Endodermal cell (in vitro differentiated cells): Measurements from ENCODE around the gene PRKCE. TPM values are rescaled to one million over a fixed set of nuclear protein-coding genes. Genes with fewer than 3 reads are reported as not detected.

Source experiments
- DNase-seq: peaks from one replicate; pipeline ENCODE4 v3.0.0-alpha.2; 2017
- H3K27ac ChIP-seq: 2 replicates; pipeline ENCODE4 v1.5.1; 2013; ENCODE audit warnings: mild to moderate bottlenecking, low read depth, low read length, moderate library complexity
- H3K27me3 ChIP-seq: 2 replicates; pipeline ENCODE4 v1.6.1; 2013; ENCODE audit warnings: mild to moderate bottlenecking, low read length, moderate library complexity; ENCODE audit not compliant: insufficient read depth, control insufficient read depth, poor library complexity, severe bottlenecking
- H3K36me3 ChIP-seq: 2 replicates; pipeline ENCODE4 v1.7.0; 2013; ENCODE audit warnings: mild to moderate bottlenecking, low read length, moderate library complexity; ENCODE audit not compliant: control insufficient read depth, insufficient read depth
- H3K4me1 ChIP-seq: one replicate; pipeline ENCODE4 v1.7.0; 2013; ENCODE audit warnings: low read length; ENCODE audit not compliant: control insufficient read depth, insufficient read depth
- H3K4me3 ChIP-seq: 2 replicates; pipeline ENCODE4 v1.5.1; 2013; ENCODE audit warnings: mild to moderate bottlenecking, low read length, moderate library complexity
- H3K9ac ChIP-seq: 2 replicates; pipeline ENCODE4 v1.6.1; 2013; ENCODE audit warnings: mild to moderate bottlenecking, low read length, moderate library complexity; ENCODE audit not compliant: poor library complexity, severe bottlenecking; ENCODE audit errors: extremely low read depth
- H3K9me3 ChIP-seq: 2 replicates; pipeline ENCODE4 v1.6.1; 2013; ENCODE audit warnings: mild to moderate bottlenecking, low read length, moderate library complexity; ENCODE audit not compliant: control insufficient read depth
- H3K27ac Mint-ChIP-seq: 2 replicates; pipeline ENCODE4 v1.8.0; 2020; ENCODE audit warnings: mixed read lengths
- H3K27me3 Mint-ChIP-seq: 2 replicates; pipeline ENCODE4 v1.8.0; 2021; ENCODE audit warnings: mild to moderate bottlenecking, mixed read lengths; ENCODE audit not compliant: insufficient read depth
- H3K36me3 Mint-ChIP-seq: 2 replicates; pipeline ENCODE4 v1.8.0; 2020; ENCODE audit warnings: low read depth, mixed read lengths
- H3K4me1 Mint-ChIP-seq: 2 replicates; pipeline ENCODE4 v1.8.0; 2020; ENCODE audit warnings: mixed read lengths
- H3K4me3 Mint-ChIP-seq: 2 replicates; pipeline ENCODE4 v1.8.0; 2020; ENCODE audit warnings: mild to moderate bottlenecking, moderate library complexity, mixed read lengths
- H3K9me3 Mint-ChIP-seq: 2 replicates; pipeline ENCODE4 v1.8.0; 2020; ENCODE audit warnings: mild to moderate bottlenecking, mixed read lengths
- CTCF ChIP-seq: fragments of 200-600 bp; sonication (generic); conservative IDR thresholded peaks from 2 replicates; pipeline ENCODE4 v1.5.0; 2021; ENCODE audit warnings: antibody characterized with exemption, mild to moderate bottlenecking
- WGBS, 2 experiments: methylation state at CpG; one replicate each; pipeline versions ENCODE4 v1.1.5 to v1.1.7; 2013; ENCODE audit warnings: missing lambda C conversion rate in 2 of 2, mixed read lengths in 1 of 2; ENCODE audit not compliant: insufficient coverage in 1 of 2, insufficient read length in 1 of 2; 5-methylcytosine and 5-hydroxymethylcytosine counted together
- total RNA-seq, 2 donors: library from RNA; stranded (reverse); fragmentation: NEBNext Ultra II Directional in 1 of 2; extraction: Animal tissue kit (Norgen Biotek cat#: 25700) in 1 of 2; gene quantifications; 2 replicates in 1 of 2; 3 replicates in 1 of 2; pipeline ENCODE4 v1.2.1, GENCODE V29; 2021

The PRKCE gene
- total RNA-seq, 2 donors from 2014 or later: 1.4 to 1.7 TPM

- Histone ChIP-seq H3K4me1 (peaks cover 8% of the 10 kb centered on the region), H3K36me3 (no peaks in the 10 kb centered on the region), H3K9me3 (no peaks in the 10 kb centered on the region), H3K9ac (no peak overlapping the region), H3K4me3 (no peak overlapping the region), H3K27me3 (no peaks in the 10 kb centered on the region), H3K27ac (no peak overlapping the region)
- Mint-ChIP-seq H3K36me3 (no peaks in the 10 kb centered on the region), H3K27ac (no peak overlapping the region), H3K4me3 (no peak overlapping the region), H3K9me3 (no peaks in the 10 kb centered on the region), H3K27me3 (peaks cover 6% of the 10 kb centered on the region), H3K4me1 (peaks cover 23% of the 10 kb centered on the region)
- TF ChIP-seq CTCF: no peak
- no peak for DNase-seq
- WGBS, 2 experiments: 92 to 97% methylated on average over 3 to 4 of the region's 4 CpGs
Measured at GRCh38 chr2:45761635-45762034, 110.2 kb downstream of the PRKCE start.

- WGBS, 2 experiments: 88 to 100% methylated on average over 1 to 2 of the region's 2 CpGs
- no peaks in the 10 kb centered on the region for H3K36me3 Mint-ChIP-seq
- H3K4me1 Mint-ChIP-seq: peaks cover 23% of the 10 kb centered on the region
- no peak for TF ChIP-seq CTCF
- H3K27me3 Mint-ChIP-seq: peaks cover 9% of the 10 kb centered on the region
- H3K27ac ChIP-seq: no peak overlapping the region
- no peak overlapping the region for H3K9ac ChIP-seq
- no peaks in the 10 kb centered on the region for H3K9me3 ChIP-seq
- H3K27ac Mint-ChIP-seq: no peak overlapping the region
- H3K4me3 ChIP-seq: no peak overlapping the region
- H3K27me3 ChIP-seq: no peaks in the 10 kb centered on the region
- no peak overlapping the region for H3K4me3 Mint-ChIP-seq
- no peak for DNase-seq
- H3K4me1 ChIP-seq: peaks cover 8% of the 10 kb centered on the region
- no peaks in the 10 kb centered on the region for H3K9me3 Mint-ChIP-seq
- no peaks in the 10 kb centered on the region for H3K36me3 ChIP-seq
Measured at GRCh38 chr2:45763255-45763654, 111.8 kb downstream of the PRKCE start.

DNA sequence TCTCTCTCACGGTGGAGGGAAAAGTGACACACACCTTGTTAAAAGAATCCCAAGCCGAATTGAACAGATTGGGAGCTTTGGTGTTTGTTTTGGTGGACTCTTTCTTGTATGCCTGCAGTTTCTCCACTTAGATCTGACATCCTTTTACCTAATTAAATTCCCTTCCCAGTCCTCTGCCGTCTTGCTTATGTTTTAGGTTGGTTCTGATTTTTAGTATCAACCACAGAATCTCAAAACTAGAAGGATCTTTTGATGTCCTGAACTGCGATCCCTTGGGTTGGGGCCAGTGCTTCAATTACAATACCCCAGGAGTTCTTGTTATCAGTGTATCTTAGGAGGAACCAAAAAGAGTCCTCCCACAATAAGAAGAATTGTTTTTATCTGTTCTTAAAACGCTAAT is 112.3 kb downstream of the PRKCE start:
- H3K27ac ChIP-seq: no peak overlapping the region
- Mint-ChIP-seq H3K4me1 (peaks cover 23% of the 10 kb centered on the region), H3K27me3 (peaks cover 9% of the 10 kb centered on the region), H3K9me3 (no peaks in the 10 kb centered on the region), H3K27ac (no peak overlapping the region), H3K36me3 (no peaks in the 10 kb centered on the region), H3K4me3 (no peak overlapping the region)
- H3K9ac ChIP-seq: no peak overlapping the region
- H3K4me3 ChIP-seq: no peak overlapping the region
- H3K9me3 ChIP-seq: no peaks in the 10 kb centered on the region
- WGBS, 2 experiments: 82 to 90% methylated on average over 3 to 5 of the region's 5 CpGs
- no peak for DNase-seq
- TF ChIP-seq CTCF: no peak
- peaks cover 8% of the 10 kb centered on the region for H3K4me1 ChIP-seq
- H3K36me3 ChIP-seq: no peaks in the 10 kb centered on the region
- no peaks in the 10 kb centered on the region for H3K27me3 ChIP-seq
